Hematopoietic multipotent progenitor cell (in vitro differentiated cells): ENCODE measurements around the gene PITPNM1. TPM values are rescaled to one million over a fixed set of nuclear protein-coding genes. Genes with fewer than 3 reads are reported as not detected.
"Not testable (repeated sequence)": the region's sequence is repeated elsewhere in the genome, so short reads cannot be mapped to it uniquely, and the experiment has no call there.

Source experiments
- DNase-seq, 3 donors: peaks; one replicate each; pipeline ENCODE4 v3.0.0-alpha.2; 2011 to 2015; ENCODE audit warnings: low read depth in 2 of 3, low spot score in 2 of 3
- total RNA-seq: library from RNA; depleted of rRNA; stranded (reverse); fragments of >200 nt; gene quantifications from one replicate; pipeline ENCODE4 v1.2.3, GENCODE V29; 2012

Gene PITPNM1
- total RNA-seq = 21.0 TPM

GRCh38 chr11:67504950-67505581 lies at the start of gene PITPNM1:
Gene PITPNM1 (minus strand): TSS chr11:67505363. CDS start chr11:67504180, 1,183 bp downstream.
- DNase-seq = peak; percentile 22 to 50 (median 32)

- not testable (repeated sequence) for DNase-seq
Observed at GRCh38 chr11:67551697-67552096, 46.5 kb upstream of the PITPNM1 start.

GRCh38 chr11:67551127-67551526 lies 46.0 kb upstream of the PITPNM1 start:
- DNase-seq = no peak

- DNase-seq = no peak
Observed at GRCh38 chr11:67548555-67549110, 43.5 kb upstream of the PITPNM1 start.

GRCh38 chr11:67548112-67548511 lies 42.9 kb upstream of the PITPNM1 start:
- not testable (repeated sequence) for DNase-seq

- no peak for DNase-seq
Observed at GRCh38 chr11:67545280-67545679, 40.1 kb upstream of the PITPNM1 start.

- DNase-seq = no peak
Observed at GRCh38 chr11:67544616-67545242, 39.6 kb upstream of the PITPNM1 start.

GRCh38 chr11:67543585-67543984 lies 38.4 kb upstream of the PITPNM1 start:
- no peak for DNase-seq

- no peak for DNase-seq
Observed at GRCh38 chr11:67542971-67543370, 37.8 kb upstream of the PITPNM1 start.

GRCh38 chr11:67542169-67542568 lies 37.0 kb upstream of the PITPNM1 start:
- no peak for DNase-seq

GRCh38 chr11:67541198-67541597 lies 36.0 kb upstream of the PITPNM1 start:
- no peak for DNase-seq

- no peak for DNase-seq
Observed at GRCh38 chr11:67539550-67539949, 34.4 kb upstream of the PITPNM1 start.

GRCh38 chr11:67538823-67539505 lies 33.8 kb upstream of the PITPNM1 start:
- DNase-seq = no peak

- no peak for DNase-seq
Observed at GRCh38 chr11:67538306-67538705, 33.1 kb upstream of the PITPNM1 start.

- no peak for DNase-seq
Observed at GRCh38 chr11:67535561-67535960, 30.4 kb upstream of the PITPNM1 start.

- DNase-seq = peak in 1 of 3 donors; percentile 8
Observed at GRCh38 chr11:67534070-67534679, 29.0 kb upstream of the PITPNM1 start.

- DNase-seq = no peak
Observed at GRCh38 chr11:67532889-67533288, 27.7 kb upstream of the PITPNM1 start.

- no peak for DNase-seq
Observed at GRCh38 chr11:67530282-67530592, 25.1 kb upstream of the PITPNM1 start.

- no peak for DNase-seq
Observed at GRCh38 chr11:67528376-67528775, 23.2 kb upstream of the PITPNM1 start.

GRCh38 chr11:67525275-67525976 lies 20.3 kb upstream of the PITPNM1 start:
- no peak for DNase-seq

GRCh38 chr11:67524480-67524808 lies 19.3 kb upstream of the PITPNM1 start:
- DNase-seq = no peak
